Germinal center (tissue), 1 donor: ENCODE results near the gene DDX5.

Source experiments
- DNase-seq: peaks from one replicate; pipeline ENCODE4 v3.0.0; 2012; ENCODE audit warnings: mixed read lengths, low spot score

Gene DDX5

DNA sequence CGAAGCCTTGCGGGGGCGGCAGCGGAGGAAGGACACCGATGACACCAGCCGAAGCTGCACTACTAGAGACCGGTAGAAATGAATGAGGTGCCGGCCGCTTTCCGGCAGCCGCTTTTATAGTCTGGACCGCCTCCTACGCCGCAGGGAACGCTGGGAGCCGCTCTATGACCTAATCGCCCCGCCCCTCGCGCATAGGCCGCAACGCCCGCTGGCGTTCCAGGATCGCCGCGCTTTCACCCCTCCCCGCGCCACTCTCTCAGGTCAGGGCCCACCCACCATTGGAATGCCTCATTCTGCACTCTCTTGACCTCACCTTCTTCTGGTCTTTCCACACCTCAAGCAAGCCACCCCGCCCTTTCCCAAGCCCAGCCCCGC is at the start of gene DDX5:
Gene DDX5 (minus strand): TSS at position 89 of the 375 bp plus-strand sequence. CDS start 170 bp downstream, outside the sequence.
- DNase-seq: peak; percentile 95

DNA sequence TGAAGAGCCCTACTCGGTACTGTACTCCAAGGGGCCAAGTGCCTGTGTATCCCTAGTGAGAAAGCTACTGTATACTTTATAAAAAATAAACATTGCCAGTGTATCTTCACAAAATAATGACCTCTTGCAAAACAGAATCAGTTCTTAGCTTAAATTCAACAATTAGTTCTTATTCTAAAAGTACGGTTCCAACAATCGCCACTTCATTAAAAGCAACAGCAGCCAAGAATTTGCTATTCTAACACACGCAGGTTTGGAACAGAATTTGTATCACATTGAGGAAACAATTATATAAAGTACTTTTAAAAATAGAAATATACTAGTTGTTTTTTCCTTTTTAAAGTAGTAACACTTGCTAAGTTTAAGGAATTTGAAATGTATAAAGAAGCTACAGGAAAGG is 49.2 kb upstream of the DDX5 start:
- DNase-seq: no peak

DNA sequence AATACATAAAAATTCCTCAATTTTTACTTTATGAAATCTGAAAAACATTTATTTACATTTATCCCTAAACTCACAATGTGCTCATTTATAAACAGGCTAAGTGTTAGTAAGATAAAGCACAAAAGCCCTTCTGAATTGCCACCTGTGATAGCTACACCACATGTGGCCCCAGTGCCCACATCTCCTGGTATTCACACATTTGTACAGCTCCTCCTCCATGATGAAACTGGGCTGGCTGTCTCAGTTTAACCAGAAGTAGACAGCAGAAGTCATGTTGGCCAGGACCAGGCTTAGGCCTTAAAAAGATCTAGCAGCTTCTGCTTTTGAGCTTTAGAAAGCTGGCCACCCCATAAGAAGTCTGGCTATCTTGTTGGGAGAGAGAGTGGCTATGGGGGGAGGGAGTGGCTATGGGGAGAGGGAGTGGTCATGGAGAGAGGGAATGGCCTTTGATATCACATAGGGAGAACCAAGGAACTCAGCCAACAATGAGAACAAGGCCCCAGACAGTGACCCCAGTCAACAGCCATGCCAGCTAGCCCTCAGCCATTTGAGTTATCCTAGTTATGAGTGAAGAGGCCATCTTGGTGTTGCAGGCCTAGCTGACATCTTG is 48.0 kb upstream of the DDX5 start:
- DNase-seq: no peak

DNA sequence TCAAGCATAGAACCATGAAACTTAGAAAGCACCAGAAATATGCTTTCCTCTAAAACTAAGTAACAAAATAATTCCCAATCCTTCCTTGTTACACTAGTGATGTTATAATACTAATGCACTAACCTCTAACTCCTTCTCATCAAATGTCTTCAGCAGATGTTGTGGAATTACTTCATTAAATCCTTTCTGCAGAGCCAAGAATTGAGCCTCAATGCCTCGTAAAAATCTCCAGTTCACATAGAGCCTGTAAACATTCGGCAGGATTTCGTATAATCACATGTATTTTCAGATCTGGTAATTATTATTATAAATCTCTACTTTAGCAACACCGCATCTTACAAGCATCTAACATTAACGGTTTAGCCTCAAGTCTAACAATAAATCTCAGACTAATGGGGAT is 45.4 kb upstream of the DDX5 start:
- no peak for DNase-seq

DNA sequence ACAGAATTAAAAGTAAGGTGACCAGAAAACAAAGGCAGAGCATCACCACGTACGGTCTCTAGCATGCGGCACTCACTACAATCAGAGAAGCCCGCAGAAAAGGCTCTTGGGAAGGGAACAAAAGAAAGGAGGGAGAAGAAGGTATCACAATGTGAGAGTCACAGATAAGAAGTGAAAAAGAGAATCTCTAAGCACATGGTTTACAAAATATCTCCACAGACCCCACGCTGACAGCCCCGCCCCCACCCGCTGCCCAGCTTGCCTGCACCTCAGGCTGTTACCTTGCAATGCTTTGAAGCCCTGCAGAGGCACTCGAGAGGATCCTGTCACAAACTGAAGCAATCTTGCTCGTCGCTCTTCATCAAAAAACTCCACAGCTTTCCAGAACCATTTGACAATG is 41.2 kb upstream of the DDX5 start:
- no peak for DNase-seq

DNA sequence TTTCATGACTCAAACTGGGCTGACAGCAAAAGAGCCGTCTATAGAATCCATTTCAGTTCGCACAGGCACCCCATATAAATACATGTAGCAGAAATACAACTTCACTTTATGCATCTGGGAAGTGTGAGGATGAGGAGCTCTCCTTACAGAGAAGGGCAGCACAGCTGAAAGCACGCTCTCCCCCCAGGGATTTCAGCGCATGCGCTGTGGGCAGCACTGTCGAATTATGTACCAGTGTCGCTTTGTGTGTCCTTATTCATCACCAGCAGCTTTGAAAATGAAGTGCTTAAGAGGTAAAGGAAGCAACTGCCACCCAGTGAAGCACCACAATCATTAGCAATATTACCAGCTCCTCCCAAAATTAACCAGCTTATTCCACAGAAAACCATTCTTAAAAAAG is 40.6 kb upstream of the DDX5 start:
- no peak for DNase-seq

DNA sequence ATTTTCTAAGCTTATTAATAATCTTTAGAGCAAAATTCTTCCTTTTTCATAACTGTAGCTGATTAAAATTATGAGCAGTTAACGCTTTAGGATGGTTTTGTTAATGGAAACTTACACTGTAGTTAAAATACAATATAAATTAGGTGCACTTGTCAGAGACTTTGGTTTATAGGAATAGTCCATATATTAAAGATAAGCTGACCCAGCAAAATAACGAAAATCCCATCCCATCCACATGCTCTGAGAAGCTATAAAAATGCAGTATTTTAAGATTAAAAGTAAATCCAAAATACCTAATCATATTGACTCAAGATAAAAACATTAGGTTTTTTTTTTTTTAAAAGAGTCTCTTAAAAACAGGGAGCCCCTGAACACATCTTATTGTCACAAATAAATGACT is 38.7 kb upstream of the DDX5 start:
- DNase-seq: no peak

DNA sequence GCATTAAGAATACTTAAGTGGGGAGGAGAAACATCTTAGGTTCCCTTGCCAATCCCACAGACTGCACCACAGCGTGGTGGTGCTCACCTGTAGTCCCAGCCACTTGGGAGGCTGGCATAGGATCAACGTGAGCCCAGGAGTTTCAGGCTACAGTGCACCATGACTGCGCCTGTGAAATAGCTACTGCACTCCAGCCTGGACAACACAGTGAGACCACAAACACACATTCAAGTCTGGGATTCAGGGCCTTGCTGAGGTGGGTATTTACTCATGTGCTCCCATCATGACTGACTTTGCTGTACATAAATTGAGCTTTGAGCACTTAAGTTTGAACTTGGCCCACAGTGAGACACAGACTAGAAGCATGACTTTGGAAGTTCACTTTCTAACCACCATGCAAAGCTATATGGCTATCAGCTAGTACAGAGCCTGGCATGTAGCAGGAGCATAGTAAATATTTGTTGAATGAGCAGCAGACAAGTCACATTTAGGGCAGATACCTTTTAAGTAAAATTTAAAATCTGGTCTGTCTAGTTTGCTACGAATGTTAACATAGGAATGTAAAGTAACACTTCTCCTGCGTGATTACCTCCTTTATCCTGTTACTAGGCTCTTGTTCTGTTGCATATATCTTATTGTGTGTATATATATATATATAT is 34.2 kb upstream of the DDX5 start:
- no peak for DNase-seq

DNA sequence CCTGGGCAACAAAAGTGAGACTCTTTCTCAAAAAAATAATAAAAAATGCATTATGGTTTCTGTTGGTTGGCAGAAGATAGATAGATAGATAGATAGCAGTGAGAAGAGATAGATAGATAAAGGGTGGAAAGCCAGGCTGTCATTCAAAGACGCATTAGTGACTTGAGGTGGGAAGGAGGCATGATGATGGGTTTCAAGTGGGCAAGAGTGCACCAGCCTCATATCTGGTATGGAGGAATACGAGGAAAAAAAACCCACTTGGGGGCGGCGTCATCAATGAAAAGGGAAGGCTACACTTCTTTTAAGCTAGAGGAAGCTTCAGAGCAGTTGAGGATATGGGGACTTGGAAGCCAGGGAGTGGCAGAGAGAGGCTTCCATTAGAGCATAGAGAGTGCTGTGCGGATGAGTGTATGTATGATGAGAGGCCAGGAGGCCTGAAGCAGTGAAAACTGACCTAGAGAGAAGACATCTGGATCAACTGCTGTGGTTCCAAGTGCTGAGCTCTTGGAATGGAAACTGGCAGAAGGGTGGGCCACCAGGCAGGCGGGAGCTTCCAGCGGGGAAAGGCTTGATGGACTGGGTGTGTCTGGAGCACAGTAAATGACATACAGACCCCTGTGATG is 32.5 kb upstream of the DDX5 start:
- DNase-seq: no peak

DNA sequence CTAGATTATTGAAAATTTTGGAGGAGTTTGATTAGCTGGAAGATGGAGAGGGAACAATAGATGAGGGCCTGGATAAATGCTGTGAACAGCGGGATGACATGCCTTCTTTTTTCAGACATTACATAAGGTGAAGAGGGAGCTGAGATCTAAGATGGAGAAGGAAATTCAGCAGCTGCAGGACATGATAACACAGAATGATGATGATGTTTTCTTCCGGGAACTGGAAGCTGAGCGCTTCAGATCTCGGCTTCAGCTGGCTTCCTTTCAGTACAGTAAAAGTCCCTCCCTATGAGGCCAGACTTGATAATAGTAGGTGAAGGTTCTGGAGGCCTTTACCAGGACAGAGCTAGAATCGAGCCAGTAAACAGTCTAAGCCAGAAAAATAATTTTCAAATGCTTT is 31.4 kb upstream of the DDX5 start:
- no peak for DNase-seq

DNA sequence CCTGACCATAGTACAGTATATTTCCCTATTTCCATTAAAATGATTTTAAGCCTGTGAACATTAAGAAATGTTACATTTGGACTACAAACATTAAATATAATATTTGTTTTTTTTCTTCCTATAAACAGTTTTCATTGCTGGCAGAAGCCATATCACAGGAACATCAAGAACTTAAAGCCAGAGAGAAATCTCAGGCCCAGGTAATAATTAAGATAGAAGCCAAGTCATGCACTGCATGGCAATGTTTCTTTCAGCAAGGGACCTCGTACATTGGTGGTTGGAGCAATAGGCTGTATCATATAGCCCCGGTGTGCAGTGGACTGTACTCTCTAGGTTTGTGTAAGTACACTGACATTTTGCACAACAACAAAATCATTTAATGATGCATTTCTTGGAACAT is 30.8 kb upstream of the DDX5 start:
- no peak for DNase-seq

DNA sequence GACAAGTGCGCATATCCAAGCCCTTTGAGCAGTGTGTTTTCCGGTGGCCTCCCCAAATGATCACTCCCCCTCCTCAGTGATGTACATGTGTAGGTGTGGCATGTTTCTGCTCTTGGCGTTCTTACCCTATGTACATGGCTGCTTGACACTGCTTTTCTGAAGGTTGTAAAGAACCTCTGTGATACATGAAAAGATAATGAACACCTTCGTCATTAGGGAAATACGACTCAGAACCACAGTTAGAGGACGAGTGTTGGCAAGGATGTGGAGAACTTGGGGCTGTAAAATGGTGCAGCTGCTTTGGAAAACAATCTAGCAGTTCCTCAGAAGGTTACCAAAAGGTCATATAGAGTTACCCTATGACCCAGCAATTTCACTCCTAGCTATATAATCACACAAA is 29.3 kb upstream of the DDX5 start:
- DNase-seq: no peak

DNA sequence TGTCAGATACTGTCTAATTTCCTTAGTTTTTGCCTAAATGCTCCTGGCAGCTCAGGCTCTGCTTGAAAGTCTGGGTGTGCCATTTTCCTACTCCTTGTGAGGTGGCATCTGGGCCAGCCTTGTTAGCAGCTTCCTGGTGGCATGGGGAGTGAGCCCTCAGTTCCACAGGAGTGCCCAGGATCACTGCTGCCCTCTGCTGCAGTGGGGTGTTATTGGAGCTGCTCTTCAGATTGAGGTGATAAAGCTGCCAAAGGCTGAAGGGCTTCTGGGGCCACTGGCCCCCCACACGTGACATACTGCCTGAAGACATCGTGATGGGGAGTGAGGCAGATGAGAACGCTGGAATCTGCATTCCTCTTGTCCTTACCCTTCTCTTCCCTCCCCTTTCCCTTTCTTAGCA is 28.1 kb upstream of the DDX5 start:
- peak; percentile 14 for DNase-seq

DNA sequence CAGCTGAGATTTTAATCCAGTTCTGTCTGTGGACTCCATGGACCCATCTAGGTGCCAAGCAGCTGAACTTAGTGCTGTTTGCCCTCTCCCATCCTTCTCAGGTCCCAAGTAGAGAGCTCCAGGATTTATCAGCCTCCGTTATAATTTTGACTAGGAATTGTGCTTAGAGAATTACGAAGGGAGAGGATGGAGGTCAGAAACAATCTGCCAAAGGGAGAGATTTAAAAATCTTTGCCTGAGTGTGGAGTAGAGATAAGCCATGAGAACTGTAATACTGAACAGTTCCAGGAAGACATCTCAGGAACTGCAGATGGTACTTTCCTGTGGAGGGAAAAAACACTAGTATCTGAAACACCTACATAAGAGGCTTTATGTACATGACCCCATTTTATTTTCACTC is 27.7 kb upstream of the DDX5 start:
- DNase-seq: no peak

DNA sequence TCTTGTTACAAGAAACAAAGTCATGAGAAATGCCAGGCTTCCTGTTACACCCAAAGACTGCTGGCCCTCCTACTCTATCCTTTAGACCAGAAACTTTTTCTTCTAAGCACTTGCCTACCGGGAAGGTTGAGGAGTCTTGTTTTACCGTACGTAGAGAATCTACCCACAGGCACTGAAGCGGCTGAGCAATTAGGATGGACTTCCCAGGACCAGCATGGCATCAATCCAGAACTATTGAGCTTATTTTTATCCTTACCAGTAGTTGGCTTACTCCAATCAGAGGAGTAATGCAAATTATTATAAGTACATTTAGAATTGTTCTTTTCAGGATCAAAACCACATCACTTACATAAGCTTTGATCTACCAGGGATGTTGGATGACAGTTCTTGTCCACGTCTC is 26.3 kb upstream of the DDX5 start:
- no peak for DNase-seq

DNA sequence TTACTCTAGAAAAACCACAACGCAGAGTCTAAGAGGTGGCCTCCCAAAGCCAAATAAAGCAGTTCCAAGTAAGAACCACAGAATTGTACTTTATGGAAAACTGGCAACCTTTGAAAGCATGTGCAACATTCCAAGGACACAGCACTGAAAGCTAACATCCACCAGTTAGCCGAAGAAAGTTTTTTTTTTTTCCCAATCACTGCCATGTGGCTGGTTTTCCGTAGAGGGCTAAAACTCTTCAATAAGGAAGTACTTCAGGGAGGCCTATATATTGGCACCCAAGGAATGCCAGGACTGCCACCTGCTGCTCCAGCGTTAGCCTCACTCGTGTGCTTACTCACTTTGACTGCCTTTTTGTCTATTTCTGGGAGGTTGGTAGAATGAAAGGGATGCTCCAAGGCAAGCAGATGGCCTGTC is 25.9 kb upstream of the DDX5 start:
- DNase-seq: no peak

DNA sequence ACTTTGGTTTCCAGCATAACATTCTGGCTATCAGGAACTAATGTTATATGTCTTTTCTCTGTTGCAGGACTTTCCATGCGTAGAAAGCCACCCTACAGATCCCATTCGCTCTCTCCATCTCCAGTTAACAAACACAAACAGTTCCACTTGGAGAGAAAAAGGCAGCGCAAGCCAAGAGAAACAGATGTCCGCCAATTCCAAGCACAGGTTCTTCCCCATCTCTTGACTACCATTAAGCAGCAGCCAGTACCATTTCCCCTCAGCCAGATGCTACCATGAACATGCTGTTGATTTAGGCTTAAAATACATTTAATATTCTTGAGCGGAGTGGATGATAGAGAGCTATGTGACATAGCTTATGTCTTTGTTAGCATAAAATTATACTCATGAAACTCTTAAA is 23.1 kb upstream of the DDX5 start:
- no peak for DNase-seq

DNA sequence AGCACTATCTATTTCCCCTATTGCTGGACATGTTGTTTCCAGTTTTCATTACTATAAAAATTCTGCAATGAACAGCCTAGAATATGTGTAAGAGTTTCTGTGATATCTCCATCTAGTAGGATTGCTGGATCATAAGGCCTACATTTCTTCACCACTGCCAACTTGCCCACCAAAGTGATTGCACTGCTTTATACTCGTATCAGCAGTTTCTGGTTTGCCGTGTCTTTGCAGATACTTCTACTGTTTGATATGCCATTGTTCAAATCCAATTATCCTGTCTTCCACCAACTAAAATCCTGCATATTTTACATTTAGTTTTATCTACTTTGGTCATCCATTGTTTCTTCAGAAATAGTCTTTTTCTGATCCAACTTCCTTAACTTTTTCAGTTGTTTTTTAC is 21.8 kb upstream of the DDX5 start:
- DNase-seq: no peak

DNA sequence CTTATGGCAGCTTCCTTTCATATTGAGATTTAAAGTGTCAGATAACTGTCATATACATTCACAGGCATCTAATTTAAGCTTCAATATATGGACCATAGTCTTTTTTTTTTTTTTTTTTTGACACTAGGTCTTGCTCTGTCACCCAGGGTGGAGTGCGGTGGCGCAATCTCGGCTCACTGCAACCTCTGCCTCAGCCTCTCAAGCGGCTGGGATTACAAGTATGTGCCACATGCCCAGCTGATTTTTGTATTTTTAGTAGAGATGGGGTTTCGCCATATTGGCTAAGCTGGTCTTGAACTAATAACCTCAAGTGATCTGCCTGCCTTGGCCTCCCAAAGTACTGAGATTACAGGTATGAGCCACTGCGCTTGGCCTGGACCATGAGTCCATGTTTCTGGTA is 14.3 kb upstream of the DDX5 start:
- no peak for DNase-seq

DNA sequence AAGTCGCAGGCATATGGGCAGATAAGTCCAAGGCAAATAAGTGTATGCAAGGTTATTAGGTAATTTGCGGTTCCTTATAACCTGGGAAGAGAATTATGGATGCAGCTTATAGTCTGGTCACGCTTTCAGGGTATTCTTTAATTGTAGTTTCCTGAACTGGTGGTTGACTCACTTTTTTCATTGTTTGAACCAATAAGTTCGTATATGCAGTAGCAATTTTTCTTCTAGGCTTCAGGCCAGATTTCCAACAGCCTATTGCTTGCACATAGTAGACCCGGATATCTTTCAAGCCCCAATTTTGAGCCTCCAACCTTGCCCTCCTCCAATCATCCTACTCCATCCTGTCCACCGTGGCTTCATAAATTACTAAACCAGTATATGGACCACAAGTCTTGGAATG is 13.5 kb upstream of the DDX5 start:
- DNase-seq: no peak

DNA sequence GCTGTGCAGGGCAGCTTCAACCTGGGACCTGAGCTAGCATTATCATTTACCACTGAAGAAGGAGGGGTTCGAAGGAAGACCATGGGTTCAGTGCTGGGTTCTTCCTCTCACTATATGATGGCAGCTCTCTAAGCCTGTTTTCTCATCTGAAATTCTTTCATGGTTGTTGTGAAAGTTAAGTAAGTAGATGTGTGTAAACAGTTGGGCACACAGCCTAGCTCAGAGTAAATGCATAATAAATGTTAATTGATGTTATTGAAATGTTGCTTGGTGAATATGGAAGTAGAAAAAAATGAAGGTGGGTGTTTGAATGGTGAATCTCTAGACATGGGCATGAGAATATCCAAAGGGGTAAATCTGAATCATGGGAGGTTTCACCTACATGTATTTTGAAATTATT is 9.7 kb upstream of the DDX5 start:
- no peak for DNase-seq

DNA sequence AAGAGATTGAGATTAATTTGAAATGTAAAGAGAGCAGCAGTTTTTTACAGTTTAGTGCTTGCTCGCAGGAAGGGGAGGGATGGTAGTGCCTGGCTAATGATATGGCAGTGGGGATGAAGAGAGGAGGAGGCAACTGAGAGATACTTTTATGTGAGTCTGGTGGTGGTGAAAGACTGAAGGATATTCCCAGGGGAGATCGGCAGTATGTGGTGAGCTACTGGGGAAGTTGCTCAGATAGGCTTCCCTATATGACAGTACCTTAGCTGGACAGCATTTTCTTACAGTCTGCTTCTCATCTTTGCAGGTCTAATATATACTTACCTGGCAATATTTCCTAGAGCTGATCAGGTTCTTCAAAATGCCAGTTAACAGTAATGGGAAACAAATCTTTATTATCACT is 9.3 kb upstream of the DDX5 start:
- DNase-seq: no peak

DNA sequence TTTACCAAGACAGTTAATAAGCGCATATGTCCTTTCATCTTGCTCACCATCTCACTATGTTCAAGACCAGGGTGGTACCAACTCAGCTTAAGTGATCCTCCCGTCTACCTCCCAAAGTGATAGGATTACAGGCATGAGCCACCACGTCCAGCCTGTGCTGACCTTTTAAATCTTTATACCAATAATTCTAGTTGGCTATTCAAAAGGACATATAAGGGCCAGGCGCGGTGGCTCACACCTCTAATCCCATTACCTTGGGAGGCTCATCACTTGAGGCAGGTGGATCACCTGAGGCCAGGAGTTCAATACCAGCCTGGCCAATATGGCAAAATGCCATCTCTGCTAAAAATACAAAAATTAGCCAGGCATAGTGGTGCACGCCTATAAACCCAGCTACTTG is 3.1 kb upstream of the DDX5 start:
- DNase-seq: no peak

DNA sequence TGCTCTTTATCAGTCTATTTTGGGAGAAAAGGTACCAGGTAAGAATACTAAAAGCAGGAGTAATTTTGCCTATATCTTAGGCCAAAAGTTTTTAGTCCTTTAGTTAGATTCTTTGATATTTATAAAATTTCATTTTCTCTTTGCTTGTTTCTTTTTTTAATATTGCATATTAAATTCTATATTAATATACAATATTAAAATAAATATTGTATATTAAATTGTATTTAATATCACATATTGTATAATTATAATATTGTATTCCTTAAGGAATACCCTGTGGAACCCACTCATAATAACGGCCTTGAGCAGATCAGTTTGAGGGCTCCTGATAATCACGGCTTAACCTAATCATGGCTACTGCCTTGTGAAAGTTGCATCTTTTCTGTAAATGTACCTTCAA is 2.6 kb upstream of the DDX5 start:
- DNase-seq: no peak
